HFF-Myc (cell line): ENCODE data around the gene PPTC7.
"Not testable (repeated sequence)": the region's sequence is repeated elsewhere in the genome, so short reads cannot be mapped to it uniquely, and the experiment has no call there.

Experiments
- DNase-seq: peaks from one replicate; pipeline ENCODE4 v3.0.0-alpha.2; 2011; ENCODE audit warnings: low read depth; ENCODE audit errors: extremely low read depth
- H3K4me3 ChIP-seq: replicated peaks from 2 replicates; pipeline ENCODE4 v1.5.1; 2011; ENCODE audit warnings: low read depth, mild to moderate bottlenecking, control low read depth, low read length
- TF ChIP-seq, protein P1 (sequence below): IDR thresholded peaks from 2 replicates; pipeline ENCODE4 v1.5.1; 2012; ENCODE audit warnings: mild to moderate bottlenecking, low read depth, low read length, control low read depth; ENCODE audit errors: missing control alignments

Gene PPTC7

GRCh38 chr12:110532644-110533043 is 50.5 kb downstream of the PPTC7 start:
- H3K4me3 ChIP-seq, result no peak overlapping the region
- TF ChIP-seq, protein P1, sequence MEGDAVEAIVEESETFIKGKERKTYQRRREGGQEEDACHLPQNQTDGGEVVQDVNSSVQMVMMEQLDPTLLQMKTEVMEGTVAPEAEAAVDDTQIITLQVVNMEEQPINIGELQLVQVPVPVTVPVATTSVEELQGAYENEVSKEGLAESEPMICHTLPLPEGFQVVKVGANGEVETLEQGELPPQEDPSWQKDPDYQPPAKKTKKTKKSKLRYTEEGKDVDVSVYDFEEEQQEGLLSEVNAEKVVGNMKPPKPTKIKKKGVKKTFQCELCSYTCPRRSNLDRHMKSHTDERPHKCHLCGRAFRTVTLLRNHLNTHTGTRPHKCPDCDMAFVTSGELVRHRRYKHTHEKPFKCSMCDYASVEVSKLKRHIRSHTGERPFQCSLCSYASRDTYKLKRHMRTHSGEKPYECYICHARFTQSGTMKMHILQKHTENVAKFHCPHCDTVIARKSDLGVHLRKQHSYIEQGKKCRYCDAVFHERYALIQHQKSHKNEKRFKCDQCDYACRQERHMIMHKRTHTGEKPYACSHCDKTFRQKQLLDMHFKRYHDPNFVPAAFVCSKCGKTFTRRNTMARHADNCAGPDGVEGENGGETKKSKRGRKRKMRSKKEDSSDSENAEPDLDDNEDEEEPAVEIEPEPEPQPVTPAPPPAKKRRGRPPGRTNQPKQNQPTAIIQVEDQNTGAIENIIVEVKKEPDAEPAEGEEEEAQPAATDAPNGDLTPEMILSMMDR, result no peak
- no peak for DNase-seq

DNA sequence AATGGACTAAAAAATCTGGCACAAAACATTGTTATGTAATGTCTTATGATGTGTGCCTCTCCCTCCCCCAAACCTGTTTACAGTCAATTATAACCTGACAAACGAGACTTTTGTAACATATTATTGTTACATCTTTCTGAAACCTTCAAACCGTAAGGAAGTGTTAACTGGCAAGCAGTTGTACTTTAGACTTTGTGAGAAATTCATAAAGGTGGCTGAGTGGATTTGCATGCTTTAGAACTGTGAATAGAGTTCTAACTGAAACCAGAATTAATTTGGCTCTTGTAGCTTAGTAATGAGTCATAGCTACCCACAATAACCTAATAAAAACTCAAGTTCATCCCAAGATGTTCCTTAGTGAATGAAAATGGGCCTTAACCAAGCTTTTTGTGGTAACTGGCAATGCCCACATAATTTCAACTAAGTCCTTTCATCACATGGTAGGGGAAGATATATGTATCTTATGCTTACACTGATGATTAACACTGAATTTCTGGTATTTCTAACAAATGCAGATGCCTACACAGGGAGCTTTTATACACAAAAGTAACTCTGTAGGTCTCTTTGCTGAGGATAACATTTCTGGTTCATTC is 51.3 kb downstream of the PPTC7 start:
- H3K4me3 ChIP-seq, result no peak overlapping the region
- TF ChIP-seq, protein P1, result no peak
- DNase-seq, result no peak

GRCh38 chr12:110530511-110530910 is 52.6 kb downstream of the PPTC7 start:
- DNase-seq, result no peak
- TF ChIP-seq, protein P1, result no peak

GRCh38 chr12:110528277-110528839 is 54.8 kb downstream of the PPTC7 start:
- DNase-seq, result no peak
- TF ChIP-seq, protein P1, result no peak
- no peak overlapping the region for H3K4me3 ChIP-seq

More at GRCh38 chr12:110530511-110530910, 52.6 kb downstream of the PPTC7 start:
- H3K4me3 ChIP-seq, result no peak overlapping the region

DNA sequence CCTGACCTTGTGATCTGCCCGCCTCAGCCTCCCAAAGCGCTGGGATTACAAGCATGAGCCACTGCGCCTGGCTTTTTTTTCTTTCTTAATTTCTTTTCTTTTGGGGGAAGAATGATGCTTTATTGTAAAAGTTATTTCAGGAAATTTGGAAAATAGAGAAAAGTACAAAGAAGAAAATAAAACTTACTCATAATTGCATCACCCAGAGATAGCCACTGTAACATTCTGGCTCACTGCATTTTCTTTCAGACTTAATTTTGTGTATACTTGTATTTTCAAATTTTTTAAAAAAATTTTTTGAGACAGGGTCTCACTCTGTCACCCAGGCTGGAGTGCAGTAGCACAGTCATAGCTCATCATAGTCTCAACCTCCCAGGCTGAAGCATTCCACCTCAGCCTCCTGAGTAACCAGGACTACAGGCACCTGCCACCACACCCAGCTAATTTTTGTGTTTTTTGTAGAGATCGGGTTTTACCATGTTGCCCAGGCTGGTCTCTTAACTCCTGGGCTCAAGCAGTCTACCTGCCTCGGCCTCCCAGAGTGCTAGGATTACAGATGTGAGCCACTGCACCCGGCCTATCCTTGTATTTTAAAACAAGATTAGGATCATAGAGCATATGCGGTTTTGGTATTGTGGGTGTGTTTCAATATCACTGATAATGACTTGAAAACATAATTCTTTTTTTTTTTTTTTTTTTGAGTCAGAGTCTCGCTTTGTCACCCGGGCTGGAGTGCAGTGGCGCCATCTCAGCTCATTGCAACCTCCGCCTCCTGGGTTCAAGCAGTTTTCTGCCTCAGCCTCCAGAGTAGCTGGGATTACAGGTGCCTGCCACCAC is 62.0 kb downstream of the PPTC7 start:
- not testable (repeated sequence) for DNase-seq, H3K4me3 ChIP-seq

GRCh38 chr12:110518014-110518413 is 65.1 kb downstream of the PPTC7 start:
- DNase-seq, result not testable (repeated sequence)

GRCh38 chr12:110516995-110517394 is 66.1 kb downstream of the PPTC7 start:
- DNase-seq, result no peak
- TF ChIP-seq, protein P1, result no peak
- H3K4me3 ChIP-seq, result no peak overlapping the region

More at GRCh38 chr12:110518014-110518413, 65.1 kb downstream of the PPTC7 start:
- not testable (repeated sequence) for H3K4me3 ChIP-seq
